GM12865 (cell line): ENCODE data around the gene TNFRSF12A.

Source experiments
- DNase-seq: peaks from one replicate; pipeline ENCODE4 v3.0.0; 2010; ENCODE audit warnings: low read depth
- H3K4me3 ChIP-seq: 2 replicates; pipeline ENCODE4 v1.5.1; 2011; ENCODE audit warnings: mild to moderate bottlenecking, low read depth, low read length, control low read depth
- CTCF ChIP-seq: IDR thresholded peaks from 2 replicates; pipeline ENCODE4 v1.5.1; 2011; ENCODE audit warnings: low read length, control low read depth, low read depth, inconsistent platforms; ENCODE audit not compliant: insufficient read depth; ENCODE audit errors: missing control alignments

The TNFRSF12A gene

GRCh38 chr16:3030222-3031212, 10.3 kb downstream of the TNFRSF12A start:
- H3K4me3 ChIP-seq, result no peak overlapping the region
- no peak for TF ChIP-seq CTCF
- DNase-seq, result no peak

- H3K4me3 ChIP-seq, result no peak overlapping the region
- TF ChIP-seq CTCF, result no peak
Measured at GRCh38 chr16:3032624-3033023, 12.5 kb downstream of the TNFRSF12A start.

GRCh38 chr16:3035289-3035971, 15.3 kb downstream of the TNFRSF12A start:
- no peak overlapping the region for H3K4me3 ChIP-seq
- no peak for TF ChIP-seq CTCF
- DNase-seq, result no peak

More at GRCh38 chr16:3032624-3033023, 12.5 kb downstream of the TNFRSF12A start:
- DNase-seq, result peak; percentile 62

- no peak for DNase-seq
- H3K4me3 ChIP-seq, result no peak overlapping the region
- no peak for TF ChIP-seq CTCF
Measured at GRCh38 chr16:3035972-3036725, 16.0 kb downstream of the TNFRSF12A start.

- no peak for TF ChIP-seq CTCF
- no peak within 1 kb of the TSS for H3K4me3 ChIP-seq
- no peak for DNase-seq
Measured at GRCh38 chr16:3036726-3037315, 16.7 kb downstream of the TNFRSF12A start, which contains the start of gene BICDL2. Gene BICDL2 (minus strand): TSS chr16:3036944. CDS start chr16:3035496, 1,448 bp downstream.

GRCh38 chr16:3038256-3038655, 18.1 kb downstream of the TNFRSF12A start:
- TF ChIP-seq CTCF, result no peak
- H3K4me3 ChIP-seq, result no peak overlapping the region
- DNase-seq, result no peak
